A549 (cell line): ENCODE measurements around the gene CEBPA. TPM values are rescaled to one million over a fixed set of nuclear protein-coding genes. Genes with fewer than 3 reads are reported as not detected.

ENCODE experiments used
- ATAC-seq, 2 experiments: fragments of 200-7000 bp in 1 of 2; fragments of >200 bp in 1 of 2; cut with Nextera tagmentation in 1 of 2; cut with Tn5 transposase in 1 of 2; 3 replicates each; pipeline versions ENCODE4 v1.8.0 to v1.9.1; 2018 to 2020; ENCODE audit warnings: mild to moderate bottlenecking in 1 of 2, moderate library complexity in 1 of 2
- CTCF ChIA-PET: fragments of 300-600 bp; sonication (Branson Sonifier 250); formaldehyde crosslinking; extraction: SDS; loops from one replicate; lab custom pipeline; 2021; ENCODE audit warnings: antibody characterized with exemption, inconsistent platforms; lab: Yijun Ruan, JAX
- POLR2A ChIA-PET: fragments of 350-600 bp; formaldehyde crosslinking; extraction: SDS; loops from one replicate; lab custom pipeline; 2021; ENCODE audit warnings: antibody characterized with exemption, inconsistent platforms; lab: Yijun Ruan, JAX
- DNase-seq, 2 experiments: peaks; one replicate each; pipeline versions ENCODE4 v3.0.0 to v3.0.0-alpha.2; 2011 to 2016; ENCODE audit warnings: low read depth in 1 of 2, low spot score in 1 of 2
- FAIRE-seq: peaks from 2 replicates; lab custom pipeline; 2011; peaks lifted over from hg19 to GRCh38; lab: Jason Lieb, UNC
- H3K27ac ChIP-seq, 2 experiments: fragments of >200 bp; sonication (Bioruptor Twin); formaldehyde crosslinking; 3 replicates each; pipeline ENCODE4 v1.5.1; 2016 to 2017
- H3K4me1 ChIP-seq: fragments of >200 bp; sonication (Bioruptor Twin); formaldehyde crosslinking; 3 replicates; pipeline ENCODE4 v1.6.1; 2016
- H3K4me2 ChIP-seq: fragments of >200 bp; sonication (Bioruptor Twin); formaldehyde crosslinking; 3 replicates; pipeline ENCODE4 v1.6.1; 2016
- H3K4me3 ChIP-seq: fragments of >200 bp; sonication (Bioruptor Twin); formaldehyde crosslinking; 3 replicates; pipeline ENCODE4 v1.5.1; 2016
- H3K9me3 ChIP-seq: fragments of >200 bp; sonication (Bioruptor Twin); formaldehyde crosslinking; 3 replicates; pipeline ENCODE4 v1.6.1; 2016
- BHLHE40 ChIP-seq: IDR thresholded peaks from 2 replicates; pipeline ENCODE4 v1.6.1; 2012; ENCODE audit warnings: low read depth, low read length, inconsistent platforms
- CBX8 ChIP-seq: fragments of 200-600 bp; sonication (generic); IDR thresholded peaks from 2 replicates; pipeline ENCODE4 v1.6.1; 2016
- CEBPB ChIP-seq, 2 experiments: fragments of >200 bp in 1 of 2; sonication (Bioruptor Twin) in 1 of 2; formaldehyde crosslinking in 1 of 2; IDR thresholded peaks; 2 replicates each; pipeline ENCODE4 v1.6.1; 2012 to 2016
- CHD2 ChIP-seq: fragments of 150-350 bp; IDR thresholded peaks from 2 replicates; pipeline ENCODE4 v1.6.1; 2014; ENCODE audit warnings: low read length; ENCODE audit not compliant: partially characterized antibody
- ESRRA ChIP-seq: fragments of 150-350 bp; IDR thresholded peaks from 2 replicates; pipeline ENCODE4 v1.6.1; 2014; ENCODE audit warnings: mild to moderate bottlenecking, low read length, borderline replicate concordance
- FOSL2 ChIP-seq, 2 experiments: fragments of 450-650 bp in 1 of 2; fragments of >200 bp in 1 of 2; sonication (Bioruptor Twin) in 1 of 2; formaldehyde crosslinking; IDR thresholded peaks; 2 replicates each; pipeline versions ENCODE4 v1.5.0 to v1.6.1; 2016 to 2020; ENCODE audit warnings: mild to moderate bottlenecking in 1 of 2, moderate library complexity in 1 of 2
- GATA3 ChIP-seq: IDR thresholded peaks from 2 replicates; pipeline ENCODE4 v1.6.1; 2012; ENCODE audit warnings: borderline replicate concordance
- HOXB13 ChIP-seq: fragments of 250-450 bp; sonication (Bioruptor Pico); IDR thresholded peaks from 2 replicates; pipeline ENCODE4 v1.5.0; 2020; ENCODE audit warnings: low read depth, mild to moderate bottlenecking, moderate library complexity
- JUN ChIP-seq, 2 experiments: fragments of >200 bp; sonication (Bioruptor Twin); formaldehyde crosslinking; IDR thresholded peaks; 2 replicates in 1 of 2; 3 replicates in 1 of 2; pipeline ENCODE4 v1.6.1; 2016 to 2017
- JUNB ChIP-seq: fragments of >200 bp; sonication (Bioruptor Twin); formaldehyde crosslinking; IDR thresholded peaks from 2 replicates; pipeline ENCODE4 v1.6.1; 2016
- KDM1A ChIP-seq: fragments of 200-600 bp; sonication (generic); IDR thresholded peaks from 2 replicates; pipeline ENCODE4 v1.6.1; 2016; ENCODE audit warnings: low read depth, mild to moderate bottlenecking
- MYC ChIP-seq: IDR thresholded peaks from 2 replicates; pipeline ENCODE4 v1.6.1; 2012; ENCODE audit warnings: mild to moderate bottlenecking, inconsistent platforms, low read length, improper control_type of control experiment, borderline replicate concordance
- NPAS2 ChIP-seq: fragments of 250-450 bp; sonication (Bioruptor Pico); IDR thresholded peaks from 2 replicates; pipeline ENCODE4 v1.8.0; 2022; ENCODE audit warnings: mild to moderate bottlenecking, moderate library complexity, borderline replicate concordance
- RCOR1 ChIP-seq: fragments of 150-350 bp; IDR thresholded peaks from 2 replicates; pipeline ENCODE4 v1.6.1; 2014; ENCODE audit warnings: antibody characterized with exemption, low read length, low read depth
- SMC3 ChIP-seq: fragments of >200 bp; sonication (Bioruptor Twin); formaldehyde crosslinking; IDR thresholded peaks from 3 replicates; pipeline ENCODE4 v1.6.1; 2018; ENCODE audit warnings: inconsistent platforms
- TFCP2L1 ChIP-seq: fragments of 250-450 bp; sonication (Bioruptor Pico); IDR thresholded peaks from 2 replicates; pipeline ENCODE4 v1.5.0; 2021; ENCODE audit warnings: mild to moderate bottlenecking
- ZC3H11A ChIP-seq: fragments of 450-650 bp; IDR thresholded peaks from 2 replicates; pipeline ENCODE4 v1.6.1; 2014; ENCODE audit warnings: antibody characterized with exemption, mild to moderate bottlenecking
- ZFP36 ChIP-seq: fragments of 450-650 bp; IDR thresholded peaks from 2 replicates; pipeline ENCODE4 v1.6.1; 2014; ENCODE audit warnings: borderline replicate concordance; ENCODE audit not compliant: partially characterized antibody
- WGBS: methylation state at CpG from one replicate; pipeline ENCODE4 v1.1.6; 2017; ENCODE audit errors: missing lambda C conversion rate; 5-methylcytosine and 5-hydroxymethylcytosine counted together
- polyA plus RNA-seq, 4 experiments: library from polyadenylated mRNA; depleted of rRNA in 3 of 4; stranded (reverse); fragments of >200 nt; fragmentation: RNase III in 1 of 4; extraction: RNeasy Plus Mini Kit Qiagen cat#74134 plus additional on column Dnase treatment in 1 of 4; gene quantifications; 2 replicates in 3 of 4; 3 replicates in 1 of 4; pipeline ENCODE4 v1.2.3, GENCODE V29; 2011 to 2017
- TF ChIP-seq, protein P1 (sequence below): fragments of 450-650 bp; IDR thresholded peaks from 2 replicates; pipeline ENCODE4 v1.6.1; 2014; ENCODE audit warnings: antibody characterized with exemption
- TF ChIP-seq, protein P2 (sequence below): fragments of 250-450 bp; sonication (Bioruptor Pico); IDR thresholded peaks from 2 replicates; pipeline ENCODE4 v1.5.0; 2021; ENCODE audit warnings: mild to moderate bottlenecking, moderate library complexity, borderline replicate concordance
- TF ChIP-seq, protein P3 (sequence below): fragments of 200-600 bp; sonication (generic); IDR thresholded peaks from 2 replicates; pipeline ENCODE4 v1.6.1; 2016; ENCODE audit warnings: antibody characterized with exemption, mild to moderate bottlenecking, moderate library complexity
- TF ChIP-seq, protein P4 (sequence below): IDR thresholded peaks from 2 replicates; pipeline ENCODE4 v1.6.1; 2012
- TF ChIP-seq, protein P5 (sequence below): fragments of >200 bp; sonication (Bioruptor Twin); formaldehyde crosslinking; IDR thresholded peaks from 3 replicates; pipeline ENCODE4 v1.6.1; 2016
- TF ChIP-seq, protein P6 (sequence below): fragments of 150-350 bp; IDR thresholded peaks from 2 replicates; pipeline ENCODE4 v1.6.1; 2014; ENCODE audit warnings: low read depth, mild to moderate bottlenecking, low read length

The CEBPA gene
- polyA plus RNA-seq, 2 of the 4 experiments (the other 2 are of a cell fraction) = 3.5 to 6.6 TPM

DNA sequence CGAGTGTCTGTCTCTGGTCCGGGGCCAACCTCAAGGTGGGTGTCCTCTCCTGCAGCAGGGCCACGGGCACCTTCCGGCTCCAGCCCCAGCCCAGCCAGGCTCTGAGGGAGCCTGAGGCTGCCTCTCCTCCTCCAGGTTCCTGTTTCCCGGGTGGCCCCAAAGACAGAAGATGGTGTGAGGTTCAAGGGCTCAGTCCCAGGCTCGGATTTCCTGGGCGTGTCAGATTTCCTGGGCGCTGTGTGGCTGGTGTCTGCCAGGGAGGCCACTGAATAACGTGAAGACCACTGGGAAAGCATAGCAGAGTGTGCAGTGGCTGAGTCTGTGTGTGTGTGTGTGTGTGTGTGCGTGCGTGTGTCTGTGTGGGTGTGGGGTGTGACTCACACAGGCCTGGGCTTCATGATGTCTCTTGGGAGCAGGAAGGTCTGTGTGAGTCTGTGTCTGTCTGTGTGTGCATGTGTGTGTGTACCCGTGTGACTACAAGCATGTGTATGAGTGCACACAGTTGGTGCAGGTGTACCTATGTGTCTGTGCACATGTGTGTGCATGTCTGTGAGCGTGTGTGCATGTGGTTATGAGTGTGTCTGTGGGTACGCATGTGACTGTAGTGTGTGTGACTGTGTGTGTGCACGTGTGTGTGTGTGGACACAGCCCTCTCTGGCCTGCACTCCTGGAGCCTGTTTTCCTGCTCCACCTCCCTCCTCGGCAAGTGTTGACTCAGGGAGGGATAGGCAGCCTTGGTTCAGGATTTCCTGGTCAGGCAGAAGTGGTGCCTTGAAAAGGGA lies 28.3 kb downstream of the CEBPA start:
- peak; percentile 42 to 66 for ATAC-seq
- peak in 1 of 2 experiments; percentile 80 for DNase-seq
- CTCF ChIA-PET = interaction anchor here (0.8 to 36.6 kb wide), 10 partner anchors 10 to 142 kb away, joined by 3 to 603 read pairs (median 6); partner anchors contain the start of genes CEBPA and CEBPG
- WGBS = 54% methylated on average over 16 of the region's 16 CpGs
- H3K27ac ChIP-seq = peak overlapping the region; percentile 43 to 76
- TF ChIP-seq HOXB13 (CRISPR knock-in tag) = no peak
- no peak for TF ChIP-seq RCOR1
- no peak for TF ChIP-seq CBX8
- TF ChIP-seq JUNB = 0 out of 2 replicates have a peak, but pooled peaks have one; percentile 21
- TF ChIP-seq, protein P1, sequence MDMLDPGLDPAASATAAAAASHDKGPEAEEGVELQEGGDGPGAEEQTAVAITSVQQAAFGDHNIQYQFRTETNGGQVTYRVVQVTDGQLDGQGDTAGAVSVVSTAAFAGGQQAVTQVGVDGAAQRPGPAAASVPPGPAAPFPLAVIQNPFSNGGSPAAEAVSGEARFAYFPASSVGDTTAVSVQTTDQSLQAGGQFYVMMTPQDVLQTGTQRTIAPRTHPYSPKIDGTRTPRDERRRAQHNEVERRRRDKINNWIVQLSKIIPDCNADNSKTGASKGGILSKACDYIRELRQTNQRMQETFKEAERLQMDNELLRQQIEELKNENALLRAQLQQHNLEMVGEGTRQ = no peak
- no peak for TF ChIP-seq ZC3H11A
- no peak for TF ChIP-seq GATA3
- TF ChIP-seq, protein P2, sequence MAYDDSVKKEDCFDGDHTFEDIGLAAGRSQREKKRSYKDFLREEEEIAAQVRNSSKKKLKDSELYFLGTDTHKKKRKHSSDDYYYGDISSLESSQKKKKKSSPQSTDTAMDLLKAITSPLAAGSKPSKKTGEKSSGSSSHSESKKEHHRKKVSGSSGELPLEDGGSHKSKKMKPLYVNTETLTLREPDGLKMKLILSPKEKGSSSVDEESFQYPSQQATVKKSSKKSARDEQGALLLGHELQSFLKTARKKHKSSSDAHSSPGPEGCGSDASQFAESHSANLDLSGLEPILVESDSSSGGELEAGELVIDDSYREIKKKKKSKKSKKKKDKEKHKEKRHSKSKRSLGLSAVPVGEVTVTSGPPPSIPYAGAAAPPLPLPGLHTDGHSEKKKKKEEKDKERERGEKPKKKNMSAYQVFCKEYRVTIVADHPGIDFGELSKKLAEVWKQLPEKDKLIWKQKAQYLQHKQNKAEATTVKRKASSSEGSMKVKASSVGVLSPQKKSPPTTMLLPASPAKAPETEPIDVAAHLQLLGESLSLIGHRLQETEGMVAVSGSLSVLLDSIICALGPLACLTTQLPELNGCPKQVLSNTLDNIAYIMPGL (CRISPR knock-in tag) = no peak
- TF ChIP-seq, protein P3, sequence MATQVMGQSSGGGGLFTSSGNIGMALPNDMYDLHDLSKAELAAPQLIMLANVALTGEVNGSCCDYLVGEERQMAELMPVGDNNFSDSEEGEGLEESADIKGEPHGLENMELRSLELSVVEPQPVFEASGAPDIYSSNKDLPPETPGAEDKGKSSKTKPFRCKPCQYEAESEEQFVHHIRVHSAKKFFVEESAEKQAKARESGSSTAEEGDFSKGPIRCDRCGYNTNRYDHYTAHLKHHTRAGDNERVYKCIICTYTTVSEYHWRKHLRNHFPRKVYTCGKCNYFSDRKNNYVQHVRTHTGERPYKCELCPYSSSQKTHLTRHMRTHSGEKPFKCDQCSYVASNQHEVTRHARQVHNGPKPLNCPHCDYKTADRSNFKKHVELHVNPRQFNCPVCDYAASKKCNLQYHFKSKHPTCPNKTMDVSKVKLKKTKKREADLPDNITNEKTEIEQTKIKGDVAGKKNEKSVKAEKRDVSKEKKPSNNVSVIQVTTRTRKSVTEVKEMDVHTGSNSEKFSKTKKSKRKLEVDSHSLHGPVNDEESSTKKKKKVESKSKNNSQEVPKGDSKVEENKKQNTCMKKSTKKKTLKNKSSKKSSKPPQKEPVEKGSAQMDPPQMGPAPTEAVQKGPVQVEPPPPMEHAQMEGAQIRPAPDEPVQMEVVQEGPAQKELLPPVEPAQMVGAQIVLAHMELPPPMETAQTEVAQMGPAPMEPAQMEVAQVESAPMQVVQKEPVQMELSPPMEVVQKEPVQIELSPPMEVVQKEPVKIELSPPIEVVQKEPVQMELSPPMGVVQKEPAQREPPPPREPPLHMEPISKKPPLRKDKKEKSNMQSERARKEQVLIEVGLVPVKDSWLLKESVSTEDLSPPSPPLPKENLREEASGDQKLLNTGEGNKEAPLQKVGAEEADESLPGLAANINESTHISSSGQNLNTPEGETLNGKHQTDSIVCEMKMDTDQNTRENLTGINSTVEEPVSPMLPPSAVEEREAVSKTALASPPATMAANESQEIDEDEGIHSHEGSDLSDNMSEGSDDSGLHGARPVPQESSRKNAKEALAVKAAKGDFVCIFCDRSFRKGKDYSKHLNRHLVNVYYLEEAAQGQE = no peak
- peak; percentile 55; the same call in 1 of the 2 replicates for TF ChIP-seq KDM1A
- TF ChIP-seq, protein P4, sequence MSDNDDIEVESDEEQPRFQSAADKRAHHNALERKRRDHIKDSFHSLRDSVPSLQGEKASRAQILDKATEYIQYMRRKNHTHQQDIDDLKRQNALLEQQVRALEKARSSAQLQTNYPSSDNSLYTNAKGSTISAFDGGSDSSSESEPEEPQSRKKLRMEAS = peak; percentile 38; the same call in 1 of the 2 replicates
- no peak for TF ChIP-seq CHD2
- no peak for TF ChIP-seq TFCP2L1 (CRISPR knock-in tag)
- TF ChIP-seq BHLHE40 = no peak
- TF ChIP-seq JUN (IDR thresholded peaks at IDR 0.05) = peak in 1 of 2 experiments; percentile 27; a peak in 1 of 5 replicates
- TF ChIP-seq, protein P5, sequence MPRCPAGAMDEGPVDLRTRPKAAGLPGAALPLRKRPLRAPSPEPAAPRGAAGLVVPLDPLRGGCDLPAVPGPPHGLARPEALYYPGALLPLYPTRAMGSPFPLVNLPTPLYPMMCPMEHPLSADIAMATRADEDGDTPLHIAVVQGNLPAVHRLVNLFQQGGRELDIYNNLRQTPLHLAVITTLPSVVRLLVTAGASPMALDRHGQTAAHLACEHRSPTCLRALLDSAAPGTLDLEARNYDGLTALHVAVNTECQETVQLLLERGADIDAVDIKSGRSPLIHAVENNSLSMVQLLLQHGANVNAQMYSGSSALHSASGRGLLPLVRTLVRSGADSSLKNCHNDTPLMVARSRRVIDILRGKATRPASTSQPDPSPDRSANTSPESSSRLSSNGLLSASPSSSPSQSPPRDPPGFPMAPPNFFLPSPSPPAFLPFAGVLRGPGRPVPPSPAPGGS = no peak
- TF ChIP-seq ZFP36 = no peak
- TF ChIP-seq, protein P6, sequence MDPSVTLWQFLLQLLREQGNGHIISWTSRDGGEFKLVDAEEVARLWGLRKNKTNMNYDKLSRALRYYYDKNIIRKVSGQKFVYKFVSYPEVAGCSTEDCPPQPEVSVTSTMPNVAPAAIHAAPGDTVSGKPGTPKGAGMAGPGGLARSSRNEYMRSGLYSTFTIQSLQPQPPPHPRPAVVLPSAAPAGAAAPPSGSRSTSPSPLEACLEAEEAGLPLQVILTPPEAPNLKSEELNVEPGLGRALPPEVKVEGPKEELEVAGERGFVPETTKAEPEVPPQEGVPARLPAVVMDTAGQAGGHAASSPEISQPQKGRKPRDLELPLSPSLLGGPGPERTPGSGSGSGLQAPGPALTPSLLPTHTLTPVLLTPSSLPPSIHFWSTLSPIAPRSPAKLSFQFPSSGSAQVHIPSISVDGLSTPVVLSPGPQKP = no peak
- TF ChIP-seq NPAS2 (CRISPR knock-in tag) = peak; percentile 48; the same call in 1 of the 2 replicates
- no peak for TF ChIP-seq SMC3
- no peak for TF ChIP-seq ESRRA
- TF ChIP-seq CEBPB (IDR thresholded peaks at IDR 0.05) = no peak
- TF ChIP-seq FOSL2 (IDR thresholded peaks at IDR 0.05) = peak; percentile 48; the same call in 1 of the 2 replicates
- TF ChIP-seq FOSL2 (CRISPR knock-in tag; IDR thresholded peaks at IDR 0.05) = peak; percentile 69
- TF ChIP-seq MYC = no peak
- TF ChIP-seq, all 56 proteins: peak for 6
- POLR2A ChIA-PET = interaction anchor here (1.7 kb wide), 1 partner anchor 29 kb away, joined by 8 read pairs; the partner anchor contains the start of gene CEBPA
- peaks cover 29% of the 10 kb centered on the region for H3K4me1 ChIP-seq
- peak; percentile 94 for FAIRE-seq
- H3K4me3 ChIP-seq = no peak overlapping the region
- H3K9me3 ChIP-seq = no peaks in the 10 kb centered on the region
- peak overlapping the region; percentile 42 for H3K4me2 ChIP-seq
